ENCODE data around the gene KCTD21. TPM values are rescaled to one million over a fixed set of nuclear protein-coding genes. Genes with fewer than 3 reads are reported as not detected.

KCTD21 gene
- total RNA-seq, 2 experiments from 2014 or later: 4.1 to 5.2 TPM

DNA sequence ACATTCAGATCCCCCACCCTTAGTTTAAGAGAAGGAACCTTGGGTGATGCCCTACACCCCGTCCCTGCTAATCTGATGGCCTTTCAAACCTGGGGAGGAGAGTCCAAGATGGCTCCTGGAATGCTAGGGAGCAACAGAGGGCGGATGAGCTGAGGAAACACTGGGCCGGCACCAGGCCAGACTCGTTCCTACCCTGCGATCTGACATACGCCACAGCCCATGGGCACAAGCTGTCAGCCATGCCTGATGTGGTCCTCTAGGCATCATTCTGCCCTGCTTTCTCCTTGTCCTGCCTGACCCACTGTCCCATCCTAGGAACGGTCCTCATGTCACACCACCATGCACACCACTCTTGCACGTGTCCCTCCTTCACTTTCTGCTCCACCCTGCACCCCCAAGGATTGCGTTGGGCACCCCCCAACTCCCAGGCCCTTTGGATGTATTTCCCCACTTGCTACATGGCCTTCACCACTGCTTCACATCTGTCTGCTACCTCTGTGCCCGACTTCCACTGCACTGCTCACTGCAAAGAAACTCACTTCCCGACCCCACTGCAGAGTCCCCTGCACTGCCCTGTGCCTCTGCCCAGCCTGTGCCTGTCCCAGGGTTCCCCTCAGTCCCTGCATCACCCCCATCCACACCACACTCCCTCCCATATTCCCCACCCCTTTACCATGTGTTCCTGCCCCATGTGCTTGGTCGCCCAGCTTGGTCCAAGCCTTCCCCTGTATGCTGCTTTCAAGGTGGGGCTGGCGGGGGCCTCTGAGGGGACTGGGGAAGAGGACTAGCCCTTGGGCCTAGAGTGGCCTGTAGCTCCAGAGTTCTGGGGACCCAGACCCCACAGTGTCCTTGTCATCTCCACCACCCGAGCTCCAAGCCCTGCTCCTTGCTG, 29.5 kb upstream of the KCTD21 start:
- no peak for DNase-seq
- Mint-ChIP-seq H3K9me3 (no peaks in the 10 kb centered on the region), H3K27me3 (no peaks in the 10 kb centered on the region), H3K36me3 (ENCODE audit: low read depth) (peaks cover 2% of the 10 kb centered on the region), H3K4me3 (no peak overlapping the region), H3K27ac (no peak overlapping the region), H3K4me1 (ENCODE audit: low read depth) (peaks cover 8% of the 10 kb centered on the region)
- intact Hi-C loops (cut with micrococcal nuclease): no loop called here
- POLR2A ChIA-PET: interaction anchor here (1.6 kb wide), 1 partner anchor 30 kb away, joined by 3 read pairs; no protein-coding TSS in a partner anchor
- CTCF ChIA-PET: no interaction called here
- ATAC-seq: no peak
- TF ChIP-seq, protein P1, sequence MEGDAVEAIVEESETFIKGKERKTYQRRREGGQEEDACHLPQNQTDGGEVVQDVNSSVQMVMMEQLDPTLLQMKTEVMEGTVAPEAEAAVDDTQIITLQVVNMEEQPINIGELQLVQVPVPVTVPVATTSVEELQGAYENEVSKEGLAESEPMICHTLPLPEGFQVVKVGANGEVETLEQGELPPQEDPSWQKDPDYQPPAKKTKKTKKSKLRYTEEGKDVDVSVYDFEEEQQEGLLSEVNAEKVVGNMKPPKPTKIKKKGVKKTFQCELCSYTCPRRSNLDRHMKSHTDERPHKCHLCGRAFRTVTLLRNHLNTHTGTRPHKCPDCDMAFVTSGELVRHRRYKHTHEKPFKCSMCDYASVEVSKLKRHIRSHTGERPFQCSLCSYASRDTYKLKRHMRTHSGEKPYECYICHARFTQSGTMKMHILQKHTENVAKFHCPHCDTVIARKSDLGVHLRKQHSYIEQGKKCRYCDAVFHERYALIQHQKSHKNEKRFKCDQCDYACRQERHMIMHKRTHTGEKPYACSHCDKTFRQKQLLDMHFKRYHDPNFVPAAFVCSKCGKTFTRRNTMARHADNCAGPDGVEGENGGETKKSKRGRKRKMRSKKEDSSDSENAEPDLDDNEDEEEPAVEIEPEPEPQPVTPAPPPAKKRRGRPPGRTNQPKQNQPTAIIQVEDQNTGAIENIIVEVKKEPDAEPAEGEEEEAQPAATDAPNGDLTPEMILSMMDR (IDR thresholded peaks at IDR 0.05): no peak

DNA sequence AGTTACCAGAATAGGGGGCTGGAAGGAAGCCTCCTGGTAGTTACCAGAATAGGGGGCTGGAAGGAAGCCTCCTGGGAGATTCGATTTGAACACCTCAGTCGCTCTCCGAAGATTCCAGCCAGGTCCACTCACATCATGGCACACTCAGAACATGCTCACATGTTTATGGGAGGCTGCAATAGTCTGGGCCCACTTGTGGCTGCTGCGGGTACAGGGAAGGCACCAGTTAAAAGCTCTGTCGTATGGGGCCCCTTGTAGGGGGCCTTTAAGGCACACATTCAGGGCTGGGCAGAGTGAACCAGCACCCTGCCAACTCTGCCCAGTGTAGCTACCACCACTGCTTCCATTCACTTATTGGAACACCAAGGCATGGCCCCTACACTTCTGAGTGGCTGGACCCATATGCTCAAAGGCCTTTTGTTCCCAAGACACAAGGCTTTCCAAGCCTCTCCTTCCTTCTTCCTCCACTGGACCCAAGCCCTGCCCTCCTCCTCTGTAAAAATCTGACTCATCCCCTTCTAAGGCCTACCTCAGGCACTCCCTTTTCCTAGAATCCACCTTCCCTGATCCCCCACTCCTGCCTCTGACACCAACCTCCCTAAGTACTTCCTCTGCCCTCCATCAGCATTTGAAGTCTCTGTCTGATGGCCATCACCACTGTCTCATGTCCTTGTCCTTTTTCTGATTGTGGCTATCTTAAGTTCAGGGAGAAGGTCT, 28.3 kb upstream of the KCTD21 start:
- ChIA-PET POLR2A (interaction anchor here (1.6 kb wide), 1 partner anchor 29 kb away, joined by 3 read pairs; no protein-coding TSS in a partner anchor), CTCF (no interaction called here)
- DNase-seq (no peak), ATAC-seq (no peak)
- Mint-ChIP-seq H3K4me1 (ENCODE audit: low read depth) (peaks cover 11% of the 10 kb centered on the region), H3K36me3 (ENCODE audit: low read depth) (peaks cover 2% of the 10 kb centered on the region), H3K4me3 (no peak overlapping the region), H3K9me3 (no peaks in the 10 kb centered on the region), H3K27ac (no peak overlapping the region), H3K27me3 (no peaks in the 10 kb centered on the region)
- TF ChIP-seq, protein P1 (IDR thresholded peaks at IDR 0.05): no peak
- intact Hi-C loops (cut with micrococcal nuclease): no loop called here

DNA sequence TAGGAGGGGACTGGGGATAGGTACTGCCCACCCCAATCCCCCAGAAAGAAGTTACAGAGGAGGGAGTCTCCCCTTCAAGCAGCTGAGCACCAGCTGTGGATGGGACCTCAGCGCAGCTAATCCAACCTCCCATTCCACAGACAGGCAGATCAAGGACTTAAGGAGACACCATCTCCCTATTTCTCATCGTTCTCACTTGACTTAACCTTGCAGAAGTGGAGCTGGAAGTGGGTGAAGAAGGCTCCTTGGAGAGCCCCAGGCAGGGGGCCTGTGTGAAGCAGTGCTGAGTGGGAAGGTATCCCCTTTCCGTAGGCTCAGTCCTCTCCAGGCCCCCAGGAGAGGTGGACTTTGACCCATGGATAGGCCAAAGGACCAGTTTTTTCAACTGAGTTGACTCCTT, 27.6 kb upstream of the KCTD21 start:
- H3K36me3 Mint-ChIP-seq (ENCODE audit: low read depth): peaks cover 8% of the 10 kb centered on the region
- TF ChIP-seq, protein P1 (IDR thresholded peaks at IDR 0.05): no peak
- H3K9me3 Mint-ChIP-seq: no peaks in the 10 kb centered on the region
- H3K4me3 Mint-ChIP-seq: no peak overlapping the region
- H3K27me3 Mint-ChIP-seq: no peaks in the 10 kb centered on the region
- POLR2A ChIA-PET: interaction anchor here (0.6 to 1.6 kb wide), 2 partner anchors 28 to 1725 kb away, joined by 3 read pairs; no protein-coding TSS in a partner anchor
- ATAC-seq (no peak), DNase-seq (no peak)
- intact Hi-C loops (cut with micrococcal nuclease): no loop called here
- H3K4me1 Mint-ChIP-seq (ENCODE audit: low read depth): peaks cover 10% of the 10 kb centered on the region
- no peak overlapping the region for H3K27ac Mint-ChIP-seq
- CTCF ChIA-PET: no interaction called here

DNA sequence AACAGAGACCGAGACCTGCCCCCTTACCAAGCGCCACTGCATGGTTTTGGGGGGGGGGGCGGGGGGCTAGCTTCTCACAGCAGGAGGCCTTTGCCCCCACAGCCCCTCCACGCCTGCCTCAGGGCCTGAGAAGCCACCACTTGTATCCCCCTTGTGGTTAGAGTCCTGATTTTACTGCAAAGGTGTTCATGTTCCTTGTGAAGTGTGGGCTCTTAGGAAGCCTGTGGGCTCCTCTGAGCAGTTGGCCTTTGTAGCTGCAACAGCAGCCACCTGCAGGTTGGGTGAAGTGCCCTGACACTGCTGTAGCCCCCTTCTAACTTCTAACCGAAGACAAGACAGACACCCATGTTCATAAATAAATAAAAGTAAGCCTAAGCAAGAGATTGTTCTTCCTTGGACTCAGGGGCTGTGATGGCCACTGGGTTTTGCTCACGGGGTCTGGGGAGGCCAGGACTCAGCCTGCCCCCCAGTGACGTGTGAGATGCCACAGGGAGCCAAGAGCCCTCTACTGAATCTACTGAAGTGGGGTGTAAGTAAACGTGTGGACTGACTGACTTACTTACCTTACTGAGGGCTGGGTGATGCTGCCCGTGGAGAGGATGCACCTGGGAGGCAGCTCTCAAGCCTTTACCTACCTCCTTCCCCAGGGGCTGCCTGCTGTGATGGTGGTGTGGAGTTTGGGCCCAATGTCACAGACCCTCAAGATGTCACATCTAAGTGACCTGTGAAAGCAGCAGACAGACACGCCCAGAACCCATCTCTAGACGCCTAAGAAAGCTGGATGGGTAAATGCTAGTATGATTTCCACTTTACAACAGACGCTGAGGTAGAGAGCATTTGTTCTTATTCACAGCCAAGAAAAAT, 26.1 kb upstream of the KCTD21 start:
- Mint-ChIP-seq H3K4me1 (ENCODE audit: low read depth) (peaks cover 3% of the 10 kb centered on the region), H3K4me3 (no peak overlapping the region), H3K9me3 (no peaks in the 10 kb centered on the region), H3K27ac (no peak overlapping the region), H3K36me3 (ENCODE audit: low read depth) (peaks cover 17% of the 10 kb centered on the region), H3K27me3 (no peaks in the 10 kb centered on the region)
- ATAC-seq (no peak), DNase-seq (no peak)
- CTCF ChIA-PET: no interaction called here
- intact Hi-C loops (cut with micrococcal nuclease): no loop called here
- TF ChIP-seq, protein P1 (IDR thresholded peaks at IDR 0.05): no peak
- POLR2A ChIA-PET: no interaction called here
